Type B pancreatic cell (in vitro differentiated cells): ENCODE measurements around the gene PPP1R12C. TPM values are rescaled to one million over a fixed set of nuclear protein-coding genes. Genes with fewer than 3 reads are reported as not detected.

ENCODE experiments used
- DNase-seq: peaks from one replicate; pipeline ENCODE4 v3.0.0; 2021; ENCODE audit warnings: mixed read lengths; ENCODE audit not compliant: unreplicated experiment; ENCODE audit errors: extremely low spot score
- H3K27ac Mint-ChIP-seq: 2 replicates; pipeline ENCODE4 v1.8.0; 2021; ENCODE audit warnings: mild to moderate bottlenecking, mixed read lengths
- H3K27me3 Mint-ChIP-seq: 2 replicates; pipeline ENCODE4 v1.8.0; 2021; ENCODE audit warnings: mixed read lengths
- H3K36me3 Mint-ChIP-seq: 2 replicates; pipeline ENCODE4 v1.8.0; 2021; ENCODE audit warnings: mixed read lengths
- H3K4me1 Mint-ChIP-seq: one replicate; pipeline ENCODE4 v1.8.0; 2021; ENCODE audit warnings: mixed read lengths; ENCODE audit not compliant: unreplicated experiment
- H3K4me3 Mint-ChIP-seq: 2 replicates; pipeline ENCODE4 v1.8.0; 2021; ENCODE audit warnings: mild to moderate bottlenecking, mixed read lengths
- H3K9me3 Mint-ChIP-seq: 2 replicates; pipeline ENCODE4 v1.8.0; 2021; ENCODE audit warnings: mixed read lengths
- total RNA-seq: library from RNA; stranded (reverse); gene quantifications from 2 replicates; pipeline ENCODE4 v1.2.1, GENCODE V29; 2021; ENCODE audit warnings: low replicate concordance
- TF ChIP-seq, protein P1 (sequence below): fragments of 200-600 bp; sonication (generic); conservative IDR thresholded peaks from 2 replicates; pipeline ENCODE4 v1.5.0; 2021; ENCODE audit warnings: antibody characterized with exemption, mild to moderate bottlenecking

PPP1R12C gene
- total RNA-seq, 1 donor from 2014 or later = 102 TPM

- no peaks in the 10 kb centered on the region for H3K36me3 Mint-ChIP-seq
- DNase-seq = no peak
- H3K4me1 Mint-ChIP-seq = peaks cover 5% of the 10 kb centered on the region
- peaks cover 10% of the 10 kb centered on the region for H3K27me3 Mint-ChIP-seq
- H3K9me3 Mint-ChIP-seq = no peaks in the 10 kb centered on the region
- H3K27ac Mint-ChIP-seq = no peak overlapping the region
- H3K4me3 Mint-ChIP-seq = no peak overlapping the region
- TF ChIP-seq, protein P1, sequence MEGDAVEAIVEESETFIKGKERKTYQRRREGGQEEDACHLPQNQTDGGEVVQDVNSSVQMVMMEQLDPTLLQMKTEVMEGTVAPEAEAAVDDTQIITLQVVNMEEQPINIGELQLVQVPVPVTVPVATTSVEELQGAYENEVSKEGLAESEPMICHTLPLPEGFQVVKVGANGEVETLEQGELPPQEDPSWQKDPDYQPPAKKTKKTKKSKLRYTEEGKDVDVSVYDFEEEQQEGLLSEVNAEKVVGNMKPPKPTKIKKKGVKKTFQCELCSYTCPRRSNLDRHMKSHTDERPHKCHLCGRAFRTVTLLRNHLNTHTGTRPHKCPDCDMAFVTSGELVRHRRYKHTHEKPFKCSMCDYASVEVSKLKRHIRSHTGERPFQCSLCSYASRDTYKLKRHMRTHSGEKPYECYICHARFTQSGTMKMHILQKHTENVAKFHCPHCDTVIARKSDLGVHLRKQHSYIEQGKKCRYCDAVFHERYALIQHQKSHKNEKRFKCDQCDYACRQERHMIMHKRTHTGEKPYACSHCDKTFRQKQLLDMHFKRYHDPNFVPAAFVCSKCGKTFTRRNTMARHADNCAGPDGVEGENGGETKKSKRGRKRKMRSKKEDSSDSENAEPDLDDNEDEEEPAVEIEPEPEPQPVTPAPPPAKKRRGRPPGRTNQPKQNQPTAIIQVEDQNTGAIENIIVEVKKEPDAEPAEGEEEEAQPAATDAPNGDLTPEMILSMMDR = no peak
Measured at GRCh38 chr19:55137915-55138314, 20.5 kb upstream of the PPP1R12C start.

GRCh38 chr19:55136399-55137102 is 19.1 kb upstream of the PPP1R12C start:
- TF ChIP-seq, protein P1 = no peak
- Mint-ChIP-seq H3K9me3 (no peaks in the 10 kb centered on the region), H3K27ac (no peak overlapping the region), H3K36me3 (no peaks in the 10 kb centered on the region), H3K27me3 (peaks cover 14% of the 10 kb centered on the region), H3K4me1 (peaks cover 5% of the 10 kb centered on the region), H3K4me3 (no peak overlapping the region)
- no peak for DNase-seq

- peaks cover 17% of the 10 kb centered on the region for H3K27me3 Mint-ChIP-seq
- no peak overlapping the region for H3K27ac Mint-ChIP-seq
Measured at GRCh38 chr19:55134736-55135135, 17.3 kb upstream of the PPP1R12C start.

GRCh38 chr19:55133639-55134444 is 16.4 kb upstream of the PPP1R12C start:
- Mint-ChIP-seq H3K36me3 (peaks cover 3% of the 10 kb centered on the region), H3K9me3 (no peaks in the 10 kb centered on the region), H3K27me3 (peaks cover 19% of the 10 kb centered on the region), H3K4me1 (no peaks in the 10 kb centered on the region), H3K4me3 (no peak overlapping the region), H3K27ac (peak overlapping the region; percentile 76)
- no peak for DNase-seq
- TF ChIP-seq, protein P1 = no peak

More at GRCh38 chr19:55134736-55135135, 17.3 kb upstream of the PPP1R12C start:
- TF ChIP-seq, protein P1 = no peak
- Mint-ChIP-seq H3K4me3 (no peak overlapping the region), H3K36me3 (peaks cover 3% of the 10 kb centered on the region), H3K9me3 (no peaks in the 10 kb centered on the region), H3K4me1 (no peaks in the 10 kb centered on the region)
- no peak for DNase-seq

- Mint-ChIP-seq H3K36me3 (peaks cover 3% of the 10 kb centered on the region), H3K27me3 (peaks cover 29% of the 10 kb centered on the region), H3K4me3 (no peak overlapping the region), H3K4me1 (no peaks in the 10 kb centered on the region), H3K9me3 (no peaks in the 10 kb centered on the region), H3K27ac (no peak overlapping the region)
- TF ChIP-seq, protein P1 = peak; percentile 35
- no peak for DNase-seq
Measured at GRCh38 chr19:55132453-55133129, 15.2 kb upstream of the PPP1R12C start.
